Measurements from ENCODE around the gene ZNF416.
A peak's percentile ranks its signal among the peaks of the same experiment; 100 is the strongest.

The ZNF416 gene

DNA sequence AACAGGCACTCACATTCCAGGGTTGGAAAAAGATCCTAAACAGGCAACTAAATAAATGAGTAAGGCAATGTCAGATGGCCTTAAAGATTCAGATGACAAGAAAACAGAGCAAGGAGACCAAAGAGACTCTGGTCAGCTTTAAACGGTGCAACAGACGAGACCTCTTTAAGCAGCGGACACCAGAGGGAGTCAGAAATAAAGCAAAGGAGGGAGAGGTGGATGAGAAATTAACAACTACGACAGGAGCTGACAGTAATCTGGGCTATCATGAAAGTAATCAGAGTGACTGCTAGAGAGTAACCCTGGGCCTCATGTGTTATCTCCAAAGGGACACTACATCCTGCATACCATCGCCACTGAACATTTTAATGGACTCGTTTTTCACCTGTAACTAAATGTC is 20.2 kb downstream of the ZNF416 start:
- DNase-seq, result no peak

- DNase-seq, result no peak
Observed at GRCh38 chr19:57557659-57558058, 21.1 kb downstream of the ZNF416 start.

GRCh38 chr19:57552432-57552831 is 26.3 kb downstream of the ZNF416 start:
- no peak for DNase-seq

DNA sequence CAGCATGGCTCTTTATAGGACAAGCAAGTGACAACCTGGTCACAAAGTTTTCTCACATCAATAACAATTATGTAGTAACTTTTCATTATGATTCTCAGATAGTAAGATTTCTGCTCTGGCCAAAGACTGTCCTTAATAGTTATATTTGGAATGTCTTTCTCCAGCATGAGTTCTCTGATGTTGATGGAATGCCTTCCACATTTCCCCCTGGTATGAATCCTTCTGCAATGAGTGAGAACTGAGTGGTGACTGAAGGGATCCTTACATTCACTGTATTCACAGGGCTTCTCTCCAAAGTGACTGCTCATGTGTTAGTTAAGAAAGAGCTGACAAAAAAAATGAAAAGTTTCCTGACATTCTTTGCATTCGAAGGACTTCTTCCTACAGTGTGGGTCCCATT is 32.2 kb downstream of the ZNF416 start:
- no peak for DNase-seq

DNA sequence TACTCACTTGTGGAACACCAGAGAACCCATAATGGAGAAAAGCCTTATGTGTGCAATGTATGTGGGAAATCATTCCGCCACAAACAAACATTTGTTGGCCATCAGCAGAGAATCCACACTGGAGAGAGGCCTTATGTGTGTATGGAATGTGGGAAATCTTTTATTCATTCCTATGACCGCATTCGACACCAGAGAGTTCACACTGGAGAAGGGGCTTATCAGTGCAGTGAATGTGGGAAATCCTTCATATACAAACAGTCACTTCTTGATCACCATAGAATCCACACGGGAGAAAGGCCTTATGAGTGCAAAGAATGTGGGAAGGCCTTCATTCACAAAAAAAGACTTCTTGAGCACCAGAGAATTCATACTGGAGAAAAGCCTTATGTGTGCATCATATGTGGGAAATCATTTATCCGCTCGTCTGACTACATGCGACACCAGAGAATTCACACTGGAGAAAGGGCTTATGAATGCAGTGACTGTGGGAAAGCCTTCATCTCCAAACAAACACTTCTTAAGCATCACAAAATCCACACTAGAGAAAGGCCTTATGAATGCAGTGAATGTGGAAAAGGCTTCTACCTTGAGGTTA is 40.7 kb downstream of the ZNF416 start:
- DNase-seq, result no peak

DNA sequence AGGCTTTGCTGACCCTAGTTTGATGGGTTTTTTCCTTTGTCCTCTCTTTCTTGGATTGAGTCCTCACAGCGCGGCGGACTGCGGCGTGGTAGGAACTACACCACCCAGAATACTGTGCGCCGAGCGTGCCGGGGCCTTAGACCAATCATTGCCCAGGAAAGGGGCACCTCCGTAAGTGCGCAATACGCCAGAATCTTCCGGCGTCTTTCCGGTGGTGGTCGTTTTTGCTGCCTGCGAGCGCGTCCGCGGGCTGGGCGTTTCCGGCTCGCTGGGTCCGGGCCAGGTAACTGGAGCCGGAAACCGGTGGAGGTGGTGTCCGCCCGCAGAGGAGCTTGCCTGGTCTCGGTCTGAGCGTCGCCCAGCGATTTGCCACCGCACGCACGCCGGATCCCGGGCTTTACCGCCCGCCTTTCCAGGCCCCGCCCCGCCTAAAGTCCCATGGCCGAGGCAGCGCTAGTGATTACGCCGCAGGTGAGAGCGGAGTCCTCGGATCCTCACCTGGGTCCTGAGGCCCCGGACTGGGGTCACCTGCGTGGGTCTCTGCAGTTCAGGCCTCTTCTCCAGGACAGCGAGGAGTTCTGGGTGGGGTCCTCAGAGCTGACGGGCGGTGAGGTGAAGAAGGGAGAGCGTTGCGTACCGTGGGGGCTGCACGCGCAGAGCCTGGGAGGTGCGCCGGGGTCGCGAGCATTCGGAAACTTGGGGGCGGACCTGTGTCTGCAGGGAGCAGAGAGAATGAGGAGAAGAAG is 51.4 kb downstream of the ZNF416 start, which contains the start of gene ZNF549:
TSS of gene ZNF549 (plus strand) at position 221 of the 746 bp plus-strand sequence. CDS start at position 439, 218 bp downstream.
- peak; percentile 86 to 89 for DNase-seq
